NT2/D1 (cell line): ENCODE data around the gene N4BP2.

Experiments used
- SUZ12 ChIP-seq: IDR thresholded peaks from 2 replicates; pipeline ENCODE4 v1.6.1; 2011; ENCODE audit not compliant: insufficient read length, insufficient read depth; ENCODE audit errors: extremely low read depth
- YY1 ChIP-seq: IDR thresholded peaks from 2 replicates; pipeline ENCODE4 v1.6.1; 2011; ENCODE audit not compliant: insufficient read length, insufficient read depth

DNA sequence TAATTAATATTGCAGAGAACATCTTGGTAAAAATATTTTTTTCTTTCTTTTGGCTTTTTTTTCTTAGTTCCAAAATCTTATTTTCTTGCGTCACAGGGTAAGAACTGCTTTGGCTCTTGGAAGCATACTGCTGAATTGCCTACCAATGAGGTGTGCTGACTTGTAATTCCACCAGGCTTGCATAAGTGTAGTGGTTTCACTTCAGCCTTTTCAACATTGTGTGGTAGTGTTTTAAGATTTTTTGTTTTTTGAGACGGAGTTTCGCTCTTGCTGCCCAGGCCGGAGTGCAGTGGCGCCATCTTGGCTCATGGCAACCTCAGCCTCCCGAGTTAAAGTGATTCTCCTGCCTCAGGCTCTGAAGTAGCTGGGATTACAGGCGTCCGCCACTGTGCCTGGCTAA, 42.4 kb downstream of the N4BP2 start:
- TF ChIP-seq YY1 (no peak), SUZ12 (no peak)
